Skeletal muscle cell (primary cell): ENCODE data around the gene AUTS2.

Experiments used
- DNase-seq: peaks from one replicate; pipeline ENCODE4 v3.0.0-alpha.2; 2010; ENCODE audit warnings: low read depth
- H3K4me3 ChIP-seq: 2 replicates; pipeline ENCODE4 v1.5.1; 2011; ENCODE audit warnings: low read depth, mild to moderate bottlenecking, control low read depth, low read length, moderate library complexity

The AUTS2 gene

DNA sequence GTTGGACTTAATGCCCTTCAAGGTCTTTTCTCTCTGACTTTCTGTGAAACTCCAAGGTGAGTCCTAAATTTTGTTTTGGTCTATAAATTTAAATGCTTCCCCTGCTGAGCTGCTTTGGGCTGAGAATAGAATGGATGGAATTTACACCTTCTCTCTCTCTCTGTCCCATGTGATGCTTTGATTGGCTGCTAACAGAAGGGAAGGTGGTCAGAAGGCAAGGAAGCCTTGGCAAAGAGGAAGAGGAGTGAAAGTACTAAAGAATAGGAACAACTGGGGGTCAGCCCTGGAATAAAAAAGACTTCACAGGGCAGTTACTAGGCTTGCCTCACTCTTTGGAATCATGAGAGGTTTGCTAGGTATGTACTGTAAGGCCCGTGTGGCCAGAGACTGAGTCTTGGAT is 260.2 kb downstream of the AUTS2 start:
- DNase-seq = no peak

DNA sequence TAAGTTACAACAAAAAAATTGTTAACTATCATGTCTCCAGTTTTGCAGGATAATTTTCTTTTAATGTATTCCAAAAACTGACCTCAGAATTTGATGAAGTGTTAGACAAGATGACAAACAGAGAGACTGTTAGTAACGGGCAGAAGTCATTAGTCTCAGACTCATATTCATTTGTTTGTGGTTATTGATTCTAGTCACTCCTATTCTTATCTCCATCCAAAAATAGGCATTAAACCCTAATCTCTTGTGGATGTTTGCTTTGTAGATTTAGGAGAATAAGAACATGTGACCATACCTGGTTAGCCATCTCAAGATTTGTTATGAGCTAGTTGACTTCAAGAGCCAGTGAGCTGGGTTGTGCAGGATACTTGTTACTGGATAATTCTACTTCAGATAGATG is 261.1 kb downstream of the AUTS2 start:
- no peak overlapping the region for H3K4me3 ChIP-seq
- no peak for DNase-seq

More for the DNA sequence above, 260.2 kb downstream of the AUTS2 start:
- no peak overlapping the region for H3K4me3 ChIP-seq

DNA sequence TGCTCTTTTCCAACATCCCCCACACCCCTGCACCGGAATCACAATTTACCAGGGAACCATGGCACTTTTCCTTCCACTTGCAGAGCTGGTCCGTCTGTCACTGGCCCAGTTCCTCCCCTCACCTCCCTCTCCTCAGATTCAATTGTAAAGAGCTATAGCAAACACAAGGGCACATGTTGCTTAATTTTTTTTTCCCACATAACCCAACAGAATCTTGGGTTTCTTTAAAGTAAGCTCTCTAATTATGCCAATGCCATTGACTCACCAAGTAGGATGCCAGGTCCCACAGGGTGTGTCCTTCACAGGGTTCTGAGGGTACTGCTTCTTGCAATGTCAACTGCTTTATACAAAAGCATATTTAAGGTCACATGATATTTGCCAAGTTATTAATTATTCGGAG is 262.2 kb downstream of the AUTS2 start:
- no peak for DNase-seq

DNA sequence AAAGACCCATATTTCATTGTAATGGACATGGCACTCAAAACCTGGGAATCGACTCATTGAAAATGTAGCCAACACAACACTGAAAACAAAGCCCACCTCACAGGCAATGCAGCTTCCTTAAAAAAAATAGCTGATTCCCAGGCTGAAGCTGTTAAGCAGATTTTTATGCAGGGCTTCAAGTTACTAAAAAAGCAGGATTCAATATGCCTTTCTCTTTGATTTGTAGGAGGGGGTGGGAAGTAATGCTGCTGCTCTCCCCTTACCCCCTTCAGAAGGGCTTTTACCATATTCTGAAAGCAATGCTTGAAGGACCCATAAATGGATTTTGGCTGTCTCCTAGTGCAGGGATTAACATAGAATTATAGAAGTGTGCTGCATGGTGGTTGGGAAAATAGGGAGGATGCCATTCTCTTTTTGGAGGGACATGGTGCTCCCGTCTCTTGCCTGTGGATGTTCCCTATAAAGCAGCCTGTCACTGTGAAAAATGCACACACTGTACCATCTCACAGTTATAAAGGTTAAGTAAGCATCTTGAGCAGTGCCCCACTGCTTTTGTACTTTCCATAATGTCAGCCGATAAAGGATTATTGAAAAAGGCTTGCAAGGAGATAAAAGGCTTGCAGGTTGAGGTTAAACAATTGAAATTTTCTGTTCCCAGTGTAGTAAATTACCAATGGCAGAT is 262.8 kb downstream of the AUTS2 start:
- DNase-seq = no peak
- H3K4me3 ChIP-seq = no peak overlapping the region

More for the DNA sequence above, 262.2 kb downstream of the AUTS2 start:
- H3K4me3 ChIP-seq = no peak overlapping the region

DNA sequence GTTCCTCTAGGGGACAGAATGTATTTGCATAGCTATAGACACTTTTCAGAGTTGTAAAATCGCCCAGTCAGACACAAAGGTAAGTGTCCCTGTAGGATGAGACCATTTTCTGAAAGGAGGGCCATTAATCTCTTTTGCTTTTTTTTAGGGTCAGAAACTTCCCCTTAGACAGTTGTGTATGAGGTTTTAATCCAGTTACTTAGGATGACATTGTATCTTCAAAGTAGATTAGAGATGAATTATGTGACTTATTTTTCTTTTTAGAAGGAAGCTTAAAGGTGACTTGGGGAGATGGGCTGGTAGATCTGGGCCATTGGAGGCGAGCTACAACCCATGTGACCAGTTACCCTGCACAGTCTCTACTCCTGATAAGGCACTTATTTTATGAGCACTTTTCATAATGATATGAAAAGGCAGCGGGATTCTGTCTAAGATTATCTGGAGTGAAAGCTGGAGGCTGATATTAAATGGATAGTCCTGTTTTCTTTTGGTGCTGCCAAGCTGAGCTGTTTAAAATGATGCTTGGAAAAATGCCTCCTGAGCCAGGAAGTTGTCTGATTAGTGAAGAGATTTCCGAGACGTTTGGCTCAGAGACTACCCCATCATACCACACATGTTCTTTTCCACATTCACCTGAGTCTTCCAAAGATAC is 264.3 kb downstream of the AUTS2 start:
- DNase-seq = no peak

DNA sequence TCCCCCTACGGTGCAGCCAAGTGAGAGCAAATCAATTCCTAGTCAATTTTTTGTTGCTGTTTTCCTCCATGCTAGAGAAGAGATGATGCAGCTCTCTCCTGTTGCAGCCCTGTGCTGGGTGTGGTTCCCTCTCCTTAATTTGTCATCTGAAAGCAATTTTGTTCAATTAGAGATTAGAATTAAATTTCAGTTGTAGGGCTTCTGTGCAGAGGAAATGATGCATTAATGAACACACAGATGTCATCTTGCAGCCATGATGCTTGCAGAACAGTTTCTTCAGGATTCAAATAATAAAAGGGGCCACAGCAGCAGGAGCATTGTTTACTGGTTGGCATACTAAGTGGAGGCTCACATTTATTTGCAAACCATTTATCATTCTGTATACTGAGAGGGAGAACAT is 266.0 kb downstream of the AUTS2 start:
- no peak for DNase-seq

More for the DNA sequence above, 264.3 kb downstream of the AUTS2 start:
- no peak overlapping the region for H3K4me3 ChIP-seq

DNA sequence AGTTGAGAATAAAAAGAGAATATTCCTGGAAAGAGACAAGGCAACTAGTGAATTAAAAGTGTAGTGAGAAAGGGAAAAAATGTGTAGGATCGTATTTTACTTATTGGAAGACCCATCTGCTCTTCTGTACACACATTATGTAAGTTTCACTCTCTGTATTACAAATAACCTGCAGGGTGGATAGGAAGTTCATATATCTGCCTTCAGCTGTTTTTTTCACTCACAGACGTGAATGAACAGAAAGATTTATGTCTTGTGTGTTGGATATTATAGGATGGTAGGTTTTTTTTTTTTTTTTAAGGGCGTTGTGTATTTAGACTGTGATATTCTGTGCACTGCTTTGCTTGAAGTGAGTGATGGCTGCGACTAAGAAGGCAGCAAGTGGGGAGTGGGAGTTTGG is 266.5 kb downstream of the AUTS2 start:
- no peak for DNase-seq
- H3K4me3 ChIP-seq = no peak overlapping the region

More for the DNA sequence above, 266.0 kb downstream of the AUTS2 start:
- H3K4me3 ChIP-seq = no peak overlapping the region

DNA sequence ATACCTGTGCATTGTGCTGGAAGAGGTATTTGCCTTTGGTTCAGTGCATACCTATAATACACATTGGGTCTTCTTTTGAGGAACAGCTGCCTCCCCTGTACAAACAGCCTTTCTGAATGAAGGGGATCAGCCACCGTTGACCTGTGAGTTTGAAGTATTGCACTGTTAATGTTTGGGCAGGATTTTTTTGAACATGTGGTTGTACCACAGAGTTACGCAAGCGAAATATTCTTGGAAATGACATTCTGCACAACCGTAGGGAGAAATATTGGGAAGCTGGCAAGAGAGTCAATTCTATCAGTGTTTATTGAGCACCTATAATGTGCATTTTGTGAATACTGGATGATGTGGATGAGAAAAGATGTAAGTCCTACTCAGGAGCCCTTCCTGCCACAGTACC is 270.6 kb downstream of the AUTS2 start:
- DNase-seq = no peak
- H3K4me3 ChIP-seq = no peak overlapping the region

DNA sequence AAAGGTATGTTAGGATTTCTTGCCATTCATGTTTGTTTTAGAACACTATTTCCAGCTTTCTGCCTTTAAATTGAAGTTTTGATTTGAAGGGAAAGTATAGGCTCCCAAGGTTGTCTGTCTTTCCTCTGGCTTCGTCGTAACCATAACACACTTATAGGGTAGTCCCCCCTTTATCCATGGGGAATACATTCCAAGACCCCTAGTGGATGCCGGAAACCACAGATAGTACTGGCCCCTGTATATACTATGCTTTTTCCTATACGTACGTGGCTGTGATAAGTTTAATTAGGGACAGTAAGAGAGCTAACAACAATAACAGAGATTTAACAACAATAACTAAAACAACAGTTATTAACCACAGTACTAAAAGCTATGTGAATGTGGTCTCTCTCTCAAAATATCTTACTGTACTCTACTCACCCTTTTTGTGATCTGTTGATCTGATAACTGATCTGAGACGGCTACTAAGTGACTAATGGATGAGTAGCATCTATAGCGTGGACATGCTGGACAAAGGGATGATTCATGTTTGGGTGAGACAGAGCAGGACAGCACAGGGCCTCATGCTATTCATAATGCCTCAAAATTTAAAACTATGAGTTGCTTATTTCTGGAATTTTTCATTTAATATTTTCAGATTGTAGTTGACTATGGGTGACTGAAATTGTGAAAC is 273.1 kb downstream of the AUTS2 start:
- H3K4me3 ChIP-seq = no peak overlapping the region
- peak; percentile 69 for DNase-seq

DNA sequence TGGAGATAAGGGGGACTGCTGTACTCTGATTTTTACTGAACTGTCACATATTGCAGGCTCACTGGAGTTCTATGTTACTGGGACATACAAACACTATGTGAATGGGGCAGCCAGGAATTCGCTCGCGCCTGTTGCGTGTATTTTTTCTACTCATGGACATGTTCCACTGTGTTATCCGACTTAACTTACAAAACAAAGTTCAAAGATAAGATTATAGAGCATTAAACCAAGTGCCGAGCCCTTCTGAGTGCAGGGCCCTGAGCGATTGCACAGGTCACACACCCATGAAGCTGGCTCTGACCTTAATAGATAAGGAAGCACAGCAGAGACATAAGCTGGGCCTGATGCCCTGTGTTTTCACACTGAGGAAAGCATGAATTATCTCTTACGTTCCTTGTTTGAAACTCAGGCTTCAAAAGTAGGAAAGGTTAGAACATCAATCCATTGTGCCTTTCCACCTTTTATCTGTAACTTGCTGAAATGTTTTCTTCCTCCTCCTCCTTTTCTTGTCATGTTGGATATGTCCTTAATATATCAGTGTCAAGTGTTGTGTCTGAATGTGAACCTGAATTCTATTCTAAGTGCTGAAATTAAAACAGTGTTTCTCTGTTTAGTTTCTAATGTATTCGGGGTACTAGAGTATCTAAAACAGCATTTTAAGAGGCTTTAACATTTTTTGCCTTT is 273.8 kb downstream of the AUTS2 start:
- no peak for DNase-seq
- no peak overlapping the region for H3K4me3 ChIP-seq

DNA sequence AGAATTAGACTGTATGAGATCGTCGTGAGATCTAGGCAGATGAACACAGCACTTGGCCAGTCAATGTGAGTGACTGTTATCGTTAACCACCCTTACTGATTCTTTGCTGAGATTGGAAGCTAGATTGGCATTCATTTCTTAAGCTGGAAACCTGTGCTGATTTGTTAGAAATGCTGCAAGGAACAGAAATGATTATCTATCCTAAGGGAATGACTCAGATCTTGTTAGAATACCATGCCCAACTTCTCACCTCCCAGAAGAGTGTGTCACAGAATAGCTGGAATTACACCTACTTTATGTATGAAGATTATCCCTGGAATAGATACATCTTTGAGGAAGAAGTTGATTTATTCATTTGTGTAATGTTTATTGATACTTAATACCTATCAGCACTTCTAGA is 275.2 kb downstream of the AUTS2 start:
- no peak for DNase-seq

DNA sequence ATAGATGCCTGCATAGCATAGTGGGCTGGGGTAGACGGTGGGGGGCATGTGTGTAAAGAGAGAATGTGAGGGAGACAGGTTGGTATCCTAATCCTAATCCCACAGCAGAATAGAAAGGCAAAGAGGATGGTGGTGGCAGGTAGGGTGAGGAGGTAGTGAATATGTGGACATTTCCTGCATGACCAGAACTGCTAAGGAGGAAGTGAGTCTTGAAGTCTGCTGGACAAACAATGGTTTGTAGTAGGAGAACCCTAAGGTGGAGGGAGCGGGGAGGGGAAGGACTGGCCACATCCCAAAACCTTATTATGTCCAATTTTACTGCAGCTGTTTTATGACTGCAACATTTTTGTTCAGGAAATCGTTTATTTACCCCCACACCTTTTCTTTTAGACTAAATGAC is 279.7 kb downstream of the AUTS2 start:
- no peak overlapping the region for H3K4me3 ChIP-seq
- no peak for DNase-seq

More for the DNA sequence above, 275.2 kb downstream of the AUTS2 start:
- H3K4me3 ChIP-seq = no peak overlapping the region

DNA sequence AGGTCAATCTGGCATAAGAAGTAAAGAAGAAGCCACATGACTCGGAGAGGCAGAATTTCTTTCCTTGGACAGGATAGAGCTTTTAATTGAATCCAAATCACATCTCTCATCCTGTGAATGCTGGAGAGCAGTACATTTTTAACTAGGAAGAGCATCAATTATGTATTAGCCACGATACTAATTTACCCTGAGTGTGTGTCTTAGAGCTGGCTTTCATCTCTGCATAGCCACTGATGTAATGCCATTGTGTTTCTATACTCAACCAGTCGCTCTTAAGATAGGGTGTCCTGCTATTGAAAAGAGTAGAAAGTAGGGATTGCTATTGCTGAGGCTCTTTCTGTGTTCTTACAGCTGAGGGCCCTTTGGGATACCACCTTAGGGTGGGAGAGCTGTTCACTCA is 280.3 kb downstream of the AUTS2 start:
- DNase-seq = no peak
- H3K4me3 ChIP-seq = no peak overlapping the region

DNA sequence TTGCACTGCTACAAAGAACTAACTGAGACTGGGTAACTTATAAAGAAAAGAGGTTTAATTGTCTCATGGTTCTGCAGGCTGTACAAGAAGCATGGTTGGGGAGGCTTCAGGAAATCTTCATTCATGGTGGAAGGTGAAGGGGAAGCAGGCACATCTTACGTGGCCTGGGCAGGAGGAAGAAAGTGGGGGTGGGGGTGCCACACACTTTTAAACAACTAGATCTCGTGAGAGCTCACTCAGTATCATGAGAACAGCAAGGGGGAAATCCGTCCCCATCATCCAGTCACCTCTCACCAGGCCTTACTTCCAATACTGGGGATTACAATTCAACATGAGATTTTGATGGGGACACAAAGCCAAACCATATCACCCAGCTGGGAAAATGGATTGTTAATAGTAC is 281.7 kb downstream of the AUTS2 start:
- no peak for DNase-seq
- H3K4me3 ChIP-seq = no peak overlapping the region

DNA sequence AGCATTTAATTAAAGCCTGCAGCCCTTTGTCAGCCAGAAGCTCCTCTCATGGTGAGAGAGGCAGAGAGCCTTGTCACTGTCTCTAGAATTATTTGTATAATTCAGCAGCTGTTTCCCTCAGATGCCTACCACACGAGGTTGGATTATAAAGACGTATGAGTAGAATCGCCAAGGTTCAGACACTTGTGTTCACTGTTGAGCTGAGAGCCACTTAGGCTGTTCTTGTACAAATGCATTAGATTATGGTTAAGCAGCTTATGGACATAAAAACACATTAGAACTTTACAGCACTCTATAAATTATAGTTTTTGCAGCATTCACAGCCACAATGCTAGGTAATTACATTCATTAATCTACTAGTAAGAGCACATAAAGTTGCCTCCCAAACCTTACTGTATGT is 282.6 kb downstream of the AUTS2 start:
- no peak overlapping the region for H3K4me3 ChIP-seq
- DNase-seq = no peak

DNA sequence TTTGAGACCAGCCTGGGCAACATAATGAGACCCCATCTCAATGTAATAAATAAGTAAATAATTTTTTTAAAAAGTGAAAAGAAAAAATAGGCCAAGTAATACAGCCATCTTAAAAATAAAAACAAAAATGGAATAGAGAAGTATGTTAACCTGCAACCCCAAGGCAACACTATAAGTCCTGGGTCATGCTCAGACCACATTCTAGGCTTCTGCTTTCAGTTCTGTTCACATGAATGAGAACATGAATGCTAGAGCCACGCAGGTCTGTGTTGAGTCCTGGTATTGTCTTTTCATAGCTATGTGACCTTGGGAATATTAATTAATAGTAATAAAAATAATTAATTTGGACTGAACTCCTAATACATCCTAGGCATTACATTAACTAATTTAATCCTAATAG is 284.0 kb downstream of the AUTS2 start:
- H3K4me3 ChIP-seq = no peak overlapping the region
- DNase-seq = no peak

DNA sequence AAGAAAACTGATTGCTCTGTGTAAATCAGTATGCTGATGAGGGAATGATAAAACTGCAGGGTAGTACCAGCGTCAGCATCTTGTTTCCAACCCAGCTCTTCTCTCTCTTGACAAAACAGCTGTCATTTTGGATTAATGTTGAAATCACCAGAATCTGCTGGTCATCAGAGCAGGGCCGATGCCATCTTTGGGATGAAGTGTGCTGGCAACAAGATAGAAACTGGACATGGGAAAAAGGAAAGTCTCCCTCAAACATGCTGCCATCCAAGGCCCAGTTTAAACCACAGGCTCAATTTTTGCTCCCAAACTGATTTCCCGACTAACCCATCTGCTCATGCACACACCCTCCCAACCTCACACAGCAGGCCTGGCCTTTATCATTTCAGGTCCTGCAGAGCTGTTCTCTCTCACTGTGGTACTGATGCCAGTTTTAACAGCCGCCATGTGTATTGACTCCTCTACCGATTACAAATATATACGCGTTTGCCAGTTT is 285.2 kb downstream of the AUTS2 start:
- no peak overlapping the region for H3K4me3 ChIP-seq
- DNase-seq = no peak

DNA sequence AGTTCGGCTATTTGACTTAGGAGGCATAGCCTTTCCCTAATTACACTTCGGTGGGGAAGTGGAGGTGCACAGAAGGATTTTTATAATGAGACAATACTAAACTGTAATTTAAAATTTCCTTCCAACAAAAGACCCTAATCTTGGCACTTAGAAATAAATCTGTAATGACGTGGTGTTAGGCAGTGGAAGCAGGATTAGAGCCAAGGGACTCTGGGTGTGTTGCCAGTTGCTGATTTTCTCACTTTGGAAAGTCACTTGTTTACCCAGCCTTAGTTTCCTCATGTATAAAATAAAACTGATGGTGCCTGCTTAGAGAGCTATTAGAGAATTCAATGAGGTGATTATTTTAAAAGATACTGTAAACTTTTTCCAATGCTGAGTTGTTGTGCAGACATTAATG is 287.2 kb downstream of the AUTS2 start:
- H3K4me3 ChIP-seq = no peak overlapping the region
- DNase-seq = no peak

DNA sequence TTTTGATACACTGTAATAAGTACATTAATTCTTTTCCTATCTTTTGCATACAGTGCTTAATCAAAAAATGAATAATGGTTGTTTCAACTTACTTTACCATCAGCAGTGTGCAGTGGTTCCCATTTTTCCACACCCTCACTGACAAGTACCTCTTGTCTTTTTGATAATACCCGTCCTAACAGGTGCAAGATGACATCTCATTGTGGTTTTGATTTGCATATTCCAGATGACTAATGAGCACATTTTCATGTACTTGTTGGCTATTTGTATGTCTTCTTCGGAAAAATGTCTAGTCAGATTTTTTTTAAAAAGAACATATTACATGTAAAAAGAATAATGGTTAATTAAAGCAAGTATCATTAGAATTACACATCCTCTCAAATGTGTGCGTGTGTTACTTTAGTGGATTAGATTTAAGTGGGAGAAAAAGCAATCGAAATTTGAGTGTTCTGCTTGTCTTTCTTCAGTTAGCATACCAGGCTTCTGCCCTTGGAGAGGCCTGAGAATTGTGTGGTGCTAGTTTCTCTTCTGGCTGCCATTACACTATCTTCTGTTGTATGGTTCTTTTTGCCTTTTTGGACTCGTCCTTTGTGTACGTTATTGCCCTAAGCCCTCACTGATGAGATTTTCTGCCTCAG is 291.2 kb downstream of the AUTS2 start:
- H3K4me3 ChIP-seq = no peak overlapping the region
- DNase-seq = no peak

DNA sequence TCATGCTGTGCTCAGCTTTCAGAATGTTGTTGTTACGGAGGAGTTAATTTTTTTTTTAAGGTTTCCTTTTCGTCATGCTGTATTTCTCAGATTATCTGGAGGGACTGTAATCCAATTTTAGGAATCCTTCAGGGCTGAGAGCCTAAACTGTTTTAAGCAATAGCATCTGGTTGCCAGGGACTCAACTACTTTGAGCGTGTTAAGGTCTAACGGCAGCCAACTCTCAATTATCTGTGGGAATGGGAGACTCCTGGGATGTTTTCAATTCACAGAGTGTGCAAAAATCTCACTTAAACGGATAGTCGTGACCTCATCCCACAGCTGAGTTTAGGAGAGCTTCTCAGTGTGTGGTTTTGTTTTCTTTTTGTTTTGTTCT is 291.7 kb downstream of the AUTS2 start:
- no peak overlapping the region for H3K4me3 ChIP-seq
- no peak for DNase-seq
